Fibroblast of lung (primary cell): ENCODE results near the gene SMOC2.

Source experiments
- CTCF ChIP-seq, 2 donors: IDR thresholded peaks in 1 of 2; conservative IDR thresholded peaks in 1 of 2; 1 replicate in 1 of 2; 2 replicates in 1 of 2; pipeline ENCODE4 v1.5.1; 2011 to 2012; ENCODE audit warnings: low read length in 2 of 2, control low read depth in 1 of 2, inconsistent platforms in 1 of 2, low read depth in 1 of 2, mild to moderate bottlenecking in 1 of 2
- EZH2 ChIP-seq: IDR thresholded peaks from 2 replicates; pipeline ENCODE4 v1.5.1; 2012; ENCODE audit warnings: low read length, control low read depth, mild to moderate bottlenecking; ENCODE audit errors: missing control alignments

- TF ChIP-seq CTCF (conservative IDR thresholded peaks at IDR 0.05 in 1 of 2, IDR thresholded peaks at IDR 0.05 in 1 of 2; ENCODE audit: low read depth in 1 of 2, low read length in 2 of 2) (no peak), EZH2 (no peak)
Measured at GRCh38 chr6:168607272-168608112, 166.5 kb downstream of the SMOC2 start.
